Ammon's horn (tissue), 1 donor: ENCODE measurements around the gene EXTL1.
A peak's percentile ranks its signal among the peaks of the same experiment; 100 is the strongest.

Experiments used
- DNase-seq: peaks from one replicate; pipeline ENCODE4 v3.0.0-alpha.2; 2016; ENCODE audit warnings: low spot score

The EXTL1 gene

GRCh38 chr1:26023009-26023408 lies 1.4 kb downstream of the EXTL1 start:
- no peak for DNase-seq

- DNase-seq = no peak
Observed at GRCh38 chr1:26023826-26024225, 2.3 kb downstream of the EXTL1 start.

- no peak for DNase-seq
Observed at GRCh38 chr1:26025060-26025459, 3.5 kb downstream of the EXTL1 start.

DNA sequence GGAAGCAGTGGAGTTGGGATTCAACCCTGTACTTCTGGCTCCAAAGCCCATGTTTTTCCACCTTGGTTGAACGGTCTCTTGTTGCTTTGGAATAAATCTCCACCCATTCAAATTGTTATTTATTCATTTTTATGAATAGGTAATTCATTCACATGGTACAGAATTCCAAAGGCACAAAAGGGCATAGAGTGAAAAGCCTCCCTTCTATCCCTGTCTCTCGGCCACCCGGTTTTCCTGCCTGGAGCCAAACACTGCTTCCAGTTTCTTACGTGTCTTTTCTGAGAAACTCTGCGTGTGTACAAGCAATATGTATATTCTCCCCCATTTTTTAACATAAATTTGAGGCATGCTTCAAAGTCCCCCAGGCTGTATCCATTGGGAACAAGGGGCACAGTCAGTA lies 3.9 kb downstream of the EXTL1 start:
- no peak for DNase-seq

- DNase-seq = no peak
Observed at GRCh38 chr1:26027716-26028489, 6.3 kb downstream of the EXTL1 start.

DNA sequence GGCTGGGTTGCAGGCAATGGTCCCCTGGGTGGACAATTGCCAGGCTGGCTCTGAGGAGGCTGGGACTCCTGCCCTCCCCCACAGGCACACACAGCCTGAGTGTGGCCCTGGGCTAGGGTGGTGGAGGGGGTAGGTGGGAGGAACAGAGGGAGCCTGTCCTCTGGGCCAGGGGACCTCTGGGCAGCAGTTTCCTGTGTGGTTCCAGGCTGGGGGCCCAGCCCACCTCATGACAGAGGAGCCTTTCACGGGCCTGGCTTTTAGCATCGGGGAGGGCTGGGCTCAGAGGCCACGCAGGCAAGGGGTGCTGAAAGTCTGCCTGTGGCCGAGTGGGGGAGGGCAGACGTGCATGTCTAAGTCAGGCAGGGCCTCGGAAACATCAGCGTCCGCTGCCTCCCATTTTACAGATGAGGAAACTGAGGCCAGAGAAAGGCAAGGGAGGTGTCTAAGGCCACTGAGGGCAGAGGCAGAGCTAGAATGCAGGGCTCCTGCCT lies 7.0 kb downstream of the EXTL1 start:
- DNase-seq = no peak

- DNase-seq = no peak
Observed at GRCh38 chr1:26029054-26029863, 7.7 kb downstream of the EXTL1 start.

- DNase-seq = no peak
Observed at GRCh38 chr1:26029864-26030481, 8.4 kb downstream of the EXTL1 start.

DNA sequence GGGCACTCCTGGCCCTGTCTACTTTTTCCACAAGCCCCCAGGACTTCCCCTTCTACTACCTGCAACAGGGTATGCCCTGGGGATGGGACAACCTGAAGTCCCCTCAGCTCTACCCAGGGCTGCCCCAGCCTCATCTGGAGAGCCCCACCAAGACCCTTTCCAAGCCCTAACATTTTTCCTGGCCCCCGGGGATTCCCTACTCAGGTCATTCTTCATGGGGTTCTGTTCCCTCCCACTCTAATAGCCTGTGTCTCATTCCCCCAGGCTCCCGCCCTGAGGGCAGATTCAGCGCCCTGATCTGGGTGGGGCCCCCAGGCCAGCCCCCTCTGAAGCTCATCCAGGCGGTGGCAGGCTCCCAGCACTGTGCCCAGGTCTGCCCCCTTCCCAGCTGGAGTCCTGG lies 9.6 kb downstream of the EXTL1 start:
- DNase-seq = no peak

- no peak for DNase-seq
Observed at GRCh38 chr1:26031611-26032220, 10.1 kb downstream of the EXTL1 start.

- DNase-seq = no peak
Observed at GRCh38 chr1:26032656-26033357, 11.2 kb downstream of the EXTL1 start.

GRCh38 chr1:26034504-26035202 lies 13.1 kb downstream of the EXTL1 start:
- DNase-seq = no peak

DNA sequence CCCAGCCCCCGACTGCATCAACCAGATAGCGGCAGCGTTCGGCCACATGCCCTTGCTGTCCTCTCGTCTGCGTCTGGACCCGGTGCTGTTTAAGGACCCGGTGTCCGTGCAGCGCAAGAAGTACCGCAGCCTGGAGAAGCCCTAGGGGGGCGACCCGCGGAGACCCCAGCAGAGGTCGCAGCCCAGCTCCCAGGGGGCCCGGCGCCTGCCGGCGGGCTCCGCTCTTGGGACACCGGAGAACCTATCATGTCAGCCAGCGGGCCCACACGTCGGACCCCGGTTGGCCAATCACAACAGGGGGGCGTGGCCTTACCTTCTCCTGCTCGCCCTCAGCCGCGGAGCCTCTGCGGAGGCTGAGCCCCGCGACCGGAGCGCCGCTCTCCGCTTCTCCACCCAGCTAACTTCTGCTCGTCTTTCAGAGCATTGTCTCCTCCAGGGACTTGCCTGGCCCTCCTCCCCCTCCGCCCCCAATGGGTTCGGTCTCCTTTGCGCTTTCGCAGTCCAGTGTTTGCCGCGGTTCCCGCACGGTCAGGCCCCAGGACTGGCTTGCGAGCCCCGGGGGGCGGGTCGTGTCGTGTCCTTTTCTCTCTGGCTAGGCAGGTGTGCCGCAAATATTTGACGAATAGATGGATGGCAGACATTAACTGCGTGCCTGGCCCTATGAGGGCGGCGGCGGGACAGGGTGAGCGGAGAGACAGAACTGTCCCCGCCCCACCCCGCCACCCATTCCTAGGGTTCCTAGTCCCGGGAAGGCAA lies 13.8 kb downstream of the EXTL1 start:
- DNase-seq = peak; percentile 97

GRCh38 chr1:26035959-26036755 lies 14.6 kb downstream of the EXTL1 start:
- DNase-seq = peak; percentile 86

DNA sequence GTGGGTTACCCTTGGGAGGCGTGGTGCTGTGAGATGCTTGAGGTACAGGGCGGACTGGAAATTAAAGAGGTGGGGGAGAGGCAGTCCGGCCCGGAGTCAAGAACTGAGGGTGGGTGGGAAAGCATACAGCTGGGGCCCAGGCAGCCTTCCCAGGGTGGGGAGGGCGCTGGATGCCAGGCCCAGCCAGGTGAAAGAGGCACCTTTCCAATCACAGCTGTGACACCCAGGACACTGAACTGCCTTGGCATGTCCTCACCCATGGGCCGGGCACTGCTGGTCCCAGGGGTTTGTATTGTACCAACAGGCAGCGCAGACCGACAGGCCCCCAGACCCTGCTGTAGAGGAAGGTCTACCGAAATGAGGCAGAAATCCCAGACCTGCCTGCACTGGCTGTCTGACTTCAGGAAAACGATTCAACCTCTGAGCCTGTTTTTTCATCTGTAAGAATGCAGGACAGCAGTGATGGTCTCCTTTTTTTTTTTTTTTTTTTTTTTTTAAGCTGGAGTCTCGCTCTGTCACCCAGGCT lies 15.2 kb downstream of the EXTL1 start:
- no peak for DNase-seq

GRCh38 chr1:26037904-26038303 lies 16.3 kb downstream of the EXTL1 start:
- no peak for DNase-seq

GRCh38 chr1:26038477-26038876 lies 16.9 kb downstream of the EXTL1 start:
- no peak for DNase-seq

DNA sequence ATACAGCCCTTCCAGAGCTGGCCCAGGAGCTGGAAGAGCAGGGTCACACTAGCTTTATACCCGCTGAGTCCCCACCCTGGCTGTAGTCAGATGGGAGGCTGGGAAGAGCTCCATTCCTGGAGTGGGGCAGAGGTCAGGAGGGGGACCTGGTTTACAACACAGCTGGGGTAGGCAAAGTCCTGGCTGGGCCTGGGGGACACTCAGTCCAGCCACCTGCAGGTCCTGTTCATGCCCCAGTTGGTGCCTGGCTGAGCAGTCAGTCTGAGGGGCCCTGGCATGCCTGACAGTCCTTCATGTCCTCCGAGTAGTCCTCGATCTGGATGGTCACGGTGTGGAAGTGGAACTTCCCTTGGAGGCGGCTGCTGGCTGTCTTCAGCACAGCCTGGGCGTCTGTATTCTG lies 17.3 kb downstream of the EXTL1 start:
- no peak for DNase-seq

GRCh38 chr1:26041401-26041800 lies 19.8 kb downstream of the EXTL1 start:
- DNase-seq = no peak
